ENCODE measurements around the gene MRM3. TPM values are rescaled to one million over a fixed set of nuclear protein-coding genes. Genes with fewer than 3 reads are reported as not detected.
A peak's percentile ranks its signal among the peaks of the same experiment; 100 is the strongest.
"Not testable (repeated sequence)": the region's sequence is repeated elsewhere in the genome, so short reads cannot be mapped to it uniquely, and the experiment has no call there.

MRM3 gene
- total RNA-seq = 40.9 TPM

GRCh38 chr17:781805-782731, at the start of gene MRM3, which contains the start of gene GLOD4:
MRM3 (plus strand) TSS chr17:782353; CDS start chr17:782379, 26 bp downstream.
GLOD4 (minus strand) TSS chr17:782280; CDS start chr17:782255, 25 bp downstream.
- Histone ChIP-seq H3K4me1 (ENCODE audit: insufficient read depth, low read length) (peaks cover 19% of the 10 kb centered on the region), H3K4me3 (ENCODE audit: low read length) (peak within 1 kb of the TSS; percentile 74), H3K27me3 (ENCODE audit: insufficient read depth, low read length) (no peaks in the 10 kb centered on the region), H3K9me3 (ENCODE audit: low read depth, low read length) (no peaks in the 10 kb centered on the region)

DNA sequence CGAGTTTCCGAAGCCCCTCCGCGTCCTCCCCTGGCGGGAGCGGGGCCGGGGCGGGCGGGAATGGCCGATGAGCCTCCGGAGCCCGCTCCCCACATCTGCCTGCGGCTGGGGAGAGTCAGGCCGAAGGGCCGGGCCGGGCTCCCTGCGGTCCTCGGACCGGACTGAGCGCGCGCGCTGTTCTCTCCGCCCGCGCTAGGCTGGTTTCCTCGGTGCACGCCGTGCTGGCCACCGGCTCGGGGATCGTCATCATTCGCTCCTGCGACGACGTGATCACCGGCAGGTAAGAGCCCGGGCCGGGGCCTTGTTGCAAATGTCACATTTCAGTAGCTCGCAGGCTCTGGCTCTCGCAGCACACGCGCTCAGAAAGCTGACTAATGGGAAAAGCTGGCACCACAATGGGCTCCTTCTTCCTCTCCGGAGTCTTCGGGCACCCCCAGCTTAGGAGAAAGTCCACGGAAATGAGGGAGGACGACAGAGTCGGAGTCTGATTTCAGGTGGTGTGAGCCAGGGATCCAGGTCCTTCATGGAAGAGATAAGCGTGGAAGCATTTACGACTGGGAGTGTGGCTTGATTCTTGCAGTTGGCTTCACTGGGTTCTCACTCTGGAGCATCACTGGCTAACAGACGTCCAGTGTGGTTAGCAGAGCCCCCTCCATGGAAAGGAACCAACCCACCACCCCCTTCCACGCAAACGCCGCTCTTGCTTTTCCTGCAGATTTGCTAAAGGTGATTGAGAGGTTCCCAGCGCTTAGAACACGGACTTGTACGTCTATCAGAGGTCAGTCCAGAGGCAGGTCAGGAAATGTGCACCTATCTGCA, 49.0 kb upstream of the MRM3 start:
- Histone ChIP-seq H3K4me3 (ENCODE audit: low read length) (peak overlapping the region; percentile 36), H3K27me3 (ENCODE audit: insufficient read depth, low read length) (peaks cover 21% of the 10 kb centered on the region), H3K4me1 (ENCODE audit: insufficient read depth, low read length) (peaks cover 12% of the 10 kb centered on the region), H3K9me3 (ENCODE audit: low read depth, low read length) (no peaks in the 10 kb centered on the region)

GRCh38 chr17:733743-734142, 48.4 kb upstream of the MRM3 start:
- Histone ChIP-seq H3K27me3 (ENCODE audit: insufficient read depth, low read length) (peaks cover 21% of the 10 kb centered on the region), H3K9me3 (ENCODE audit: low read depth, low read length) (no peaks in the 10 kb centered on the region), H3K4me3 (ENCODE audit: low read length) (no peak overlapping the region), H3K4me1 (ENCODE audit: insufficient read depth, low read length) (peaks cover 12% of the 10 kb centered on the region)

GRCh38 chr17:737561-738113, 44.5 kb upstream of the MRM3 start:
- H3K4me3 ChIP-seq (ENCODE audit: low read length) = no peak overlapping the region
- peaks cover 8% of the 10 kb centered on the region for H3K27me3 ChIP-seq (ENCODE audit: insufficient read depth, low read length)
- peaks cover 22% of the 10 kb centered on the region for H3K4me1 ChIP-seq (ENCODE audit: insufficient read depth, low read length)
- H3K9me3 ChIP-seq (ENCODE audit: low read depth, low read length) = no peaks in the 10 kb centered on the region

DNA sequence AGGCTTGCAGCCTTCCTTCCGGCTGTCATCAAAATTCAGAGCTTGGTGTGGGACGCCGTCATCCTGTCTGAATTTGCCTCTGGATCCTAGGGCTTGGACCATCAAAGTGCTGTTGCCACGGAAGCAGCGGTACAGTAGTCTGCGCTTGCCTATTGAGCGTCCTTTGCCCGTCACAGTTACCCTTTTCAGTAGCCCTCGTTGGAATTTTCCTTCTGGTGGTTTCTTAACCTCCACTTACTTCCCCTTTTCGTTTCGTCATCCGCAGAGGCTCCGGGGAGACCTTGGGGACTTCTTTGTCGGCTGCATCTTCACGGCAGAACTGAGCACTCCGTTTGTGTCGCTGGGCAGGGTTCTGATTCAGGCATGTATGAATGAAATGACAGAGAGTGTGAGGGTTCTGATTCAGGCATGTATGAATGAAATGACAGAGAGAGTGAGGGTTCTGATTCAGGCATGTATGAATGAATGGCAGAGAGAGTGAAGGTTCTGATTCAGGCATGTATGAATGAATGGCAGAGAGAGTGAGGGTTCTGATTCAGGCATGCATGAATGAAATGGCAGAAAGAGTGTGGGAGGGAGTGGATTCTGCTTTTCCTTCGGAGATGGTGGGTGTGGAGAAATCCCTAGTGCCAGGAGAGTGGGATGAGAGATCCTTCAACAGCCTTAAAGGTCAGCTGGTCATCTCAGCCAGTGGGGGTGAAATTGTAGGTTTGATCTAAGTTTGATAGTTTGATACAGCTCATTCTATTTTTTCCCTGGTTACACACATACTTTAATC, 41.7 kb upstream of the MRM3 start:
- no peak overlapping the region for H3K4me3 ChIP-seq (ENCODE audit: low read length)
- no peaks in the 10 kb centered on the region for H3K27me3 ChIP-seq (ENCODE audit: insufficient read depth, low read length)
- H3K9me3 ChIP-seq (ENCODE audit: low read depth, low read length) = no peaks in the 10 kb centered on the region
- H3K4me1 ChIP-seq (ENCODE audit: insufficient read depth, low read length) = peaks cover 16% of the 10 kb centered on the region

- H3K27me3 ChIP-seq (ENCODE audit: insufficient read depth, low read length) = no peaks in the 10 kb centered on the region
These were observed 39.9 kb upstream of the MRM3 start for GRCh38 chr17:742147-742793.

DNA sequence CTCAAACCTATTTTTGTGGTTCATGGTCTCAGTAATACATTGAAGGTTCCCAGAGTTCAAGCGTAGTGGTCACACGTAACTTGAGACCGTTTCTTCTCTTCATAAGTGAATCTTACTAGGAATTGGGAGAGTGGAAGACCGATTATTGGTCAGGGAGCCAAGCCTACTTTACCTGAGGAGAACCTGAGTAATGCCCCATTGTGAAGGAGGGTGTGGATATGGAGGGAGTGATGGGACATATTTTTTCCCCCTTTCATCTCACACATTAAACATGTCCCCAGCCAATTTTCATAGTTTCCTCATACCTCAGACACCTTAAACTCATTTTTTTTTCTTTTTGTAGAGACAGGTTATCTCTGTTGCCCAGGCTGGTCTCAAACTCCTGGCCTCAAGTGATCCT, 39.0 kb upstream of the MRM3 start:
- peaks cover 16% of the 10 kb centered on the region for H3K4me1 ChIP-seq (ENCODE audit: insufficient read depth, low read length)
- H3K9me3 ChIP-seq (ENCODE audit: low read depth, low read length) = no peaks in the 10 kb centered on the region
- no peaks in the 10 kb centered on the region for H3K27me3 ChIP-seq (ENCODE audit: insufficient read depth, low read length)
- no peak overlapping the region for H3K4me3 ChIP-seq (ENCODE audit: low read length)

More at GRCh38 chr17:742147-742793, 39.9 kb upstream of the MRM3 start:
- no peak overlapping the region for H3K4me3 ChIP-seq (ENCODE audit: low read length)
- H3K4me1 ChIP-seq (ENCODE audit: insufficient read depth, low read length) = peaks cover 16% of the 10 kb centered on the region
- H3K9me3 ChIP-seq (ENCODE audit: low read depth, low read length) = no peaks in the 10 kb centered on the region

DNA sequence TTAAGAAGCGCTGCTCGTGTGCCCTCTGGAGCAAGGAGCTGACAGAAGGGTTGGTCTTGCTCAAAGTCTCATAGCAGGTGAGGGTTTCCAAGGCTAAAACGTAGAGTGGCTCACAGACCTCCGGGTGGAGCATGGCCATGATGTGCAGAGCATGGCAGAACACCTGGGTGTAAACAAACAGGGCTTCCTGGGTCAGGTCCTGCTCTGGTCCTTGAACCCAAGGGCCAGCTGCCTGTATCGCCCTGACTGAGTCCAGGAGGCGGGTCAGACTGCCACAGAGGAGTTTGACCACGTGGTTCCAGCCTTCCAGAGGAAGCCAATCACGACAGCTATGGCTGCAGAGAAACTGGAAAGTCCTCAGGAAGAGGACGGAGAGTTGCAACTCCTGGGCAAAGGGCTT, 37.2 kb upstream of the MRM3 start:
- H3K9me3 ChIP-seq (ENCODE audit: low read depth, low read length) = no peaks in the 10 kb centered on the region
- no peaks in the 10 kb centered on the region for H3K27me3 ChIP-seq (ENCODE audit: insufficient read depth, low read length)
- H3K4me1 ChIP-seq (ENCODE audit: insufficient read depth, low read length) = peaks cover 14% of the 10 kb centered on the region

GRCh38 chr17:745406-745805, 36.7 kb upstream of the MRM3 start:
- no peaks in the 10 kb centered on the region for H3K27me3 ChIP-seq (ENCODE audit: insufficient read depth, low read length)

More for the DNA sequence above, 37.2 kb upstream of the MRM3 start:
- H3K4me3 ChIP-seq (ENCODE audit: low read length) = no peak overlapping the region

DNA sequence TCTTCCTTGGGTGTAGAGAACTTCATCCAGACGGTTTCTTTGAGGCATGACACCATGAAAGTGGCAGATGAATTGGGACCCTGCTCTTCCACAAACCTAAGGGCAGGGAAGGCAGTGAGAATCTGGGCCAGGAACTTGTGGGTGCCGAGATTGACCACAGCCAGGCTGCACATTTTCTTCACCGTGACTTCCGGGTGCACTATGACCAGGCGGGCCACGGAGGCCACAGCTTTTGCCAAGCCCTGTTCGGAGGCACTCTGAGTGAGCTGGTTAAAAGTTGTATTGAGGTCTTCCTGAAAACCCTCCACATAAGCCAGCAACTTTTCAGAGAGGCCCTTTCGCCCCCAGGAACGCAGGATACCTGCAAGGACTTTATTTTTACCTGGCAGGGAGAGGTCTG, 36.0 kb upstream of the MRM3 start:
- Histone ChIP-seq H3K9me3 (ENCODE audit: low read depth, low read length) (no peaks in the 10 kb centered on the region), H3K27me3 (ENCODE audit: insufficient read depth, low read length) (no peaks in the 10 kb centered on the region), H3K4me1 (ENCODE audit: insufficient read depth, low read length) (peaks cover 15% of the 10 kb centered on the region), H3K4me3 (ENCODE audit: low read length) (no peak overlapping the region)

More at GRCh38 chr17:745406-745805, 36.7 kb upstream of the MRM3 start:
- Histone ChIP-seq H3K4me3 (ENCODE audit: low read length) (no peak overlapping the region), H3K4me1 (ENCODE audit: insufficient read depth, low read length) (peaks cover 15% of the 10 kb centered on the region), H3K9me3 (ENCODE audit: low read depth, low read length) (no peaks in the 10 kb centered on the region)

- Histone ChIP-seq H3K4me1 (ENCODE audit: insufficient read depth, low read length) (peaks cover 22% of the 10 kb centered on the region), H3K4me3 (ENCODE audit: low read length) (no peak overlapping the region), H3K9me3 (ENCODE audit: low read depth, low read length) (no peaks in the 10 kb centered on the region), H3K27me3 (ENCODE audit: insufficient read depth, low read length) (no peaks in the 10 kb centered on the region)
These were observed 35.1 kb upstream of the MRM3 start for GRCh38 chr17:746783-747629.

DNA sequence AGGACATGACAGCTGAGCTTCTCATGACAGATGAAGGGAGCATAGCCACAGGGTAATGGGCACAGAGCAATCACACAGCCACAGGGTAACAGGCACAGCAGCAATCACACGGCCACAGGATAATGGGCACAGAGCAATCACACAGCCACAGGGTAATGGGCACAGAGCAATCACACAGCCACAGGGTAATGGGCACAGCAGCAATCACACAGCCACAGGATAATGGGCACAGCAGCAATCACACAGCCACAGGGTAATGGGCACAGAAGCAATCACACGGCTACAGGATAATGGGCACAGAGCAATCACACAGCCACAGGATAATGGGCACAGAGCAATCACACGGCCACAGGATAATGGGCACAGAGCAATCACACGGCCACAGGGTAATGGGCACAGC, 33.5 kb upstream of the MRM3 start:
- H3K27me3 ChIP-seq (ENCODE audit: insufficient read depth, low read length); H3K9me3 ChIP-seq (ENCODE audit: low read depth, low read length); H3K4me3 ChIP-seq (ENCODE audit: low read length): not testable (repeated sequence)
- peaks cover 26% of the 10 kb centered on the region for H3K4me1 ChIP-seq (ENCODE audit: insufficient read depth, low read length)

GRCh38 chr17:749359-749758, 32.8 kb upstream of the MRM3 start:
- H3K9me3 ChIP-seq (ENCODE audit: low read depth, low read length); H3K27me3 ChIP-seq (ENCODE audit: insufficient read depth, low read length); H3K4me3 ChIP-seq (ENCODE audit: low read length): not testable (repeated sequence)
- H3K4me1 ChIP-seq (ENCODE audit: insufficient read depth, low read length) = peaks cover 26% of the 10 kb centered on the region

All from mononuclear cell (primary cell).